K562 (cell line): ENCODE data around the gene IL4I1. TPM values are rescaled to one million over a fixed set of nuclear protein-coding genes. Genes with fewer than 3 reads are reported as not detected.

ENCODE experiments used
- ATAC-seq: fragments of 200-7000 bp; cut with Tn5 transposase; 3 replicates; pipeline ENCODE4 v1.9.1; 2020; ENCODE audit warnings: moderate library complexity
- BruUV-seq: library from RNA; stranded (reverse); fragments of 400-500 nt; replicated peaks from 2 replicates; lab custom pipeline; 2021; lab: Mats Ljungman, UMichigan
- CTCF ChIA-PET: fragments of 300-600 bp; formaldehyde crosslinking; extraction: SDS; loops from one replicate; lab custom pipeline; 2021; ENCODE audit warnings: low intra/inter-chr PET ratio; lab: Yijun Ruan, JAX
- POLR2A ChIA-PET: fragments of 300-600, 350-650 bp; sonication (Branson Sonifier 250); formaldehyde crosslinking; extraction: SDS; loops from one replicate; lab custom pipeline; 2021; ENCODE audit warnings: antibody characterized with exemption, inconsistent platforms; lab: Yijun Ruan, JAX
- DNase-seq, 4 experiments: peaks; one replicate each; pipeline versions ENCODE4 v3.0.0 to v3.0.0-alpha.2; 2011 to 2018; ENCODE audit warnings: low spot score in 3 of 4, mixed read lengths in 3 of 4; ENCODE audit errors: extremely low read depth in 1 of 4
- FAIRE-seq: peaks from 2 replicates; lab custom pipeline; 2011; peaks lifted over from hg19 to GRCh38; lab: Jason Lieb, UNC
- H2AFZ ChIP-seq: 2 replicates; pipeline ENCODE4 v1.6.0; 2011; ENCODE audit warnings: low read depth, low read length, control low read depth, inconsistent platforms
- H3K27ac ChIP-seq: fragments of 200-600 bp; 3 replicates; pipeline ENCODE4 v1.8.0; 2011; ENCODE audit warnings: low read depth, mild to moderate bottlenecking, control low read depth, inconsistent platforms, low read length, moderate library complexity, mixed read lengths; ENCODE audit errors: extremely low read depth
- H3K27me3 ChIP-seq, 2 experiments: fragments of 300-600 bp in 1 of 2; 2 replicates in 1 of 2; 3 replicates in 1 of 2; pipeline versions ENCODE4 v1.6.0 to v1.8.0; 2011; ENCODE audit warnings: inconsistent platforms in 2 of 2, low read length in 2 of 2, mild to moderate bottlenecking in 1 of 2, mixed read lengths in 1 of 2, moderate library complexity in 1 of 2; ENCODE audit not compliant: control insufficient read depth in 2 of 2, insufficient read depth in 2 of 2
- H3K36me3 ChIP-seq: fragments of 300-600 bp; 3 replicates; pipeline ENCODE4 v1.8.0; 2011; ENCODE audit warnings: mild to moderate bottlenecking, low read length, inconsistent platforms; ENCODE audit not compliant: control insufficient read depth, insufficient read depth
- H3K4me1 ChIP-seq, 2 experiments: fragments of 200-600 bp in 1 of 2; replicated peaks in 1 of 2; 2 replicates in 1 of 2; 3 replicates in 1 of 2; pipeline versions ENCODE4 v1.5.1 to v1.8.0; 2011; ENCODE audit warnings: inconsistent platforms in 2 of 2, low read length in 2 of 2, mild to moderate bottlenecking in 1 of 2, mixed read lengths in 1 of 2, moderate library complexity in 1 of 2; ENCODE audit not compliant: control insufficient read depth in 2 of 2, insufficient read depth in 2 of 2
- H3K4me2 ChIP-seq: 2 replicates; pipeline ENCODE4 v1.6.1; 2011; ENCODE audit warnings: low read length, control low read depth, inconsistent platforms, mixed read lengths; ENCODE audit not compliant: insufficient read depth
- H3K4me3 ChIP-seq: fragments of 200-600 bp; sonication (generic), shearing (Covaris generic); 2 replicates; pipeline ENCODE4 v1.5.1; 2016; ENCODE audit warnings: control low read depth, inconsistent platforms
- H3K79me2 ChIP-seq: fragments of 200-600 bp; 3 replicates; pipeline ENCODE4 v1.8.0; 2011; ENCODE audit warnings: low read length, inconsistent platforms; ENCODE audit not compliant: control insufficient read depth, insufficient read depth
- H3K9ac ChIP-seq, 2 experiments: 2 replicates each; pipeline versions ENCODE4 v1.6.0 to v1.6.1; 2011; ENCODE audit warnings: low read depth in 2 of 2, low read length in 2 of 2, control low read depth in 1 of 2, inconsistent platforms in 1 of 2, mild to moderate bottlenecking in 1 of 2, mixed read lengths in 1 of 2; ENCODE audit not compliant: insufficient read depth in 1 of 2
- H3K9me1 ChIP-seq: one replicate; pipeline ENCODE4 v1.6.0; 2011; ENCODE audit warnings: inconsistent platforms, mild to moderate bottlenecking, low read length, moderate library complexity; ENCODE audit not compliant: control insufficient read depth, insufficient read depth
- H3K9me3 ChIP-seq: replicated peaks from 2 replicates; pipeline ENCODE4 v1.5.1; 2011; ENCODE audit warnings: low read depth, low read length, inconsistent platforms; ENCODE audit not compliant: control insufficient read depth, insufficient read depth
- H4K20me1 ChIP-seq: replicated peaks from 2 replicates; pipeline ENCODE4 v1.6.1; 2011; ENCODE audit warnings: low read length, inconsistent platforms, mixed read lengths; ENCODE audit not compliant: control insufficient read depth, insufficient read depth
- CBX3 ChIP-seq, 2 experiments: IDR thresholded peaks; 1 replicate in 1 of 2; 2 replicates in 1 of 2; pipeline ENCODE4 v1.6.1; 2012; ENCODE audit warnings: inconsistent platforms in 2 of 2, low read length in 2 of 2, borderline replicate concordance in 1 of 2, control low read depth in 1 of 2
- CHD1 ChIP-seq: fragments of 200-600 bp; sonication (generic); IDR thresholded peaks from one replicate; pipeline ENCODE4 v1.6.1; 2012; ENCODE audit warnings: mild to moderate bottlenecking, moderate library complexity, low read length, inconsistent platforms
- FOSL1 ChIP-seq: fragments of 200-800 bp; sonication (Bioruptor generic); conservative IDR thresholded peaks from 2 replicates; pipeline ENCODE4 v1.6.1; 2016; ENCODE audit warnings: missing genetic modification characterization, missing compliant biosample characterization
- MECOM ChIP-seq: fragments of 250-450 bp; sonication (Bioruptor Pico); IDR thresholded peaks from 2 replicates; pipeline ENCODE4 v1.8.0; 2022; ENCODE audit warnings: inconsistent platforms
- MTA3 ChIP-seq: fragments of 450-650 bp; formaldehyde crosslinking; IDR thresholded peaks from 2 replicates; pipeline ENCODE4 v1.6.1; 2017; ENCODE audit warnings: mild to moderate bottlenecking, borderline replicate concordance
- NBN ChIP-seq: fragments of 450-650 bp; IDR thresholded peaks from 2 replicates; pipeline ENCODE4 v1.6.1; 2016; ENCODE audit warnings: low read depth, mild to moderate bottlenecking
- POLR2A ChIP-seq: fragments of 450-650 bp; conservative IDR thresholded peaks from 2 replicates; pipeline ENCODE4 v1.6.1; 2016
- POU5F1 ChIP-seq: fragments of 150-350 bp; IDR thresholded peaks from 2 replicates; pipeline ENCODE4 v1.6.1; 2014; ENCODE audit warnings: borderline replicate concordance, low read length, low read depth, mild to moderate bottlenecking; ENCODE audit not compliant: partially characterized antibody
- RBFOX2 ChIP-seq: fragments of 200-400 bp; formaldehyde crosslinking; IDR thresholded peaks from 2 replicates; pipeline ENCODE4 v1.6.1; 2017; ENCODE audit warnings: low read depth, mild to moderate bottlenecking, low read length, moderate library complexity
- RBM22 ChIP-seq: fragments of 200-400 bp; formaldehyde crosslinking; IDR thresholded peaks from 2 replicates; pipeline ENCODE4 v1.6.1; 2018; ENCODE audit warnings: low read length, low read depth; ENCODE audit not compliant: poor library complexity, severe bottlenecking
- SAFB ChIP-seq: fragments of 200-400 bp; formaldehyde crosslinking; IDR thresholded peaks from 2 replicates; pipeline ENCODE4 v1.6.1; 2017; ENCODE audit warnings: low read depth, low read length, borderline replicate concordance
- SMARCA5 ChIP-seq: fragments of 450-650 bp; IDR thresholded peaks from 2 replicates; pipeline ENCODE4 v1.6.1; 2016
- SUPT5H ChIP-seq: fragments of 450-650 bp; IDR thresholded peaks from 2 replicates; pipeline ENCODE4 v1.6.1; 2016
- ZBTB34 ChIP-seq: fragments of 250-450 bp; sonication (Bioruptor Pico); IDR thresholded peaks from 2 replicates; pipeline ENCODE4 v1.8.0; 2021; ENCODE audit warnings: mild to moderate bottlenecking, moderate library complexity
- ZNF3 ChIP-seq: fragments of 250-450 bp; sonication (Bioruptor Pico); IDR thresholded peaks from 2 replicates; pipeline ENCODE4 v1.5.0; 2021; ENCODE audit warnings: mild to moderate bottlenecking, moderate library complexity
- ZNF444 ChIP-seq: fragments of 250-450 bp; sonication (Bioruptor Pico); IDR thresholded peaks from 2 replicates; pipeline ENCODE4 v1.4.0; 2020; ENCODE audit warnings: mild to moderate bottlenecking, moderate library complexity
- ZNF561 ChIP-seq: fragments of 450-650 bp; formaldehyde crosslinking; conservative IDR thresholded peaks from 2 replicates; pipeline ENCODE4 v1.4.0; 2020; ENCODE audit warnings: mild to moderate bottlenecking, moderate library complexity
- ZNF57 ChIP-seq: fragments of 450-650 bp; formaldehyde crosslinking; IDR thresholded peaks from 2 replicates; pipeline ENCODE4 v1.4.0; 2020; ENCODE audit warnings: mild to moderate bottlenecking, moderate library complexity
- WGBS: fragments of 100-300 bp; shearing (Covaris generic); methylation state at CpG from one replicate; pipeline ENCODE4 v1.1.6; 2016; ENCODE audit warnings: low coverage, mixed read lengths; ENCODE audit not compliant: insufficient coverage; ENCODE audit errors: missing lambda C conversion rate; 5-methylcytosine and 5-hydroxymethylcytosine counted together
- in situ Hi-C: fragments of 300-500 bp; cut with MboI; formaldehyde crosslinking; loops from 4 replicates; pipeline ENCODE4 v1.15.0; 2018; ENCODE audit warnings: inconsistent platforms, mixed read lengths
- intact Hi-C: fragments of 100-400 bp; cut with micrococcal nuclease; formaldehyde crosslinking; loops from 2 replicates; pipeline ENCODE4 v1.14.2; 2022
- polyA plus RNA-seq, 8 experiments: library from polyadenylated mRNA; depleted of rRNA in 4 of 8; stranded (reverse) in 5 of 8; unstranded in 3 of 8; fragments of >200 nt; fragmentation: Nextera tagmentation in 2 of 8; fragmentation: Illumina TruSeq in 1 of 8; extraction: Ambion mirVana in 2 of 8; extraction: Trizol in 1 of 8; gene quantifications; 2 replicates each; pipeline versions ENCODE4 v1.2.1 to v1.2.3, GENCODE V29; 2011 to 2014; ENCODE audit warnings: inconsistent platforms in 1 of 8, missing spikeins in 1 of 8
- total RNA-seq, 7 experiments: library from RNA; depleted of rRNA in 6 of 7; stranded (reverse); fragments of >200 nt in 6 of 7; fragmentation: Illumina TruSeq in 2 of 7; extraction: Trizol in 2 of 7; gene quantifications; 2 replicates each; pipeline versions ENCODE4 v1.2.1 to v1.2.3, GENCODE V29; 2011 to 2021; ENCODE audit warnings: low replicate concordance in 1 of 7
- TF ChIP-seq, protein P1 (sequence below): fragments of 450-650 bp; IDR thresholded peaks from 2 replicates; pipeline ENCODE4 v1.6.1; 2016; ENCODE audit warnings: low read depth, mild to moderate bottlenecking, moderate library complexity
- TF ChIP-seq, protein P2 (sequence below): fragments of 450-650 bp; formaldehyde crosslinking; IDR thresholded peaks from 2 replicates; pipeline ENCODE4 v1.4.0; 2022; ENCODE audit warnings: missing genetic modification characterization
- TF ChIP-seq, protein P3 (sequence below): IDR thresholded peaks from 2 replicates; pipeline ENCODE4 v1.6.1; 2011; ENCODE audit not compliant: insufficient read length; ENCODE audit errors: extremely low read depth

Gene IL4I1
- total and polyA plus RNA-seq, 9 of the 15 experiments (the other 6 are each of a cell fraction or from before 2014, with no cell fraction given) = 0.06 to 0.95 (median 0.43) TPM; not detected in 2

GRCh38 chr19:49861107-49861506, 35.6 kb downstream of the IL4I1 start:
- in situ Hi-C loops = no loop called here
- Histone ChIP-seq H3K4me1 (peaks cover 13 to 80% of the 10 kb centered on the region in 2 experiments; a peak in 4 of 5 replicates), H3K4me3 (no peak overlapping the region), H3K27ac (no peak overlapping the region), H3K79me2 (peaks cover 28% of the 10 kb centered on the region), H3K9ac (peak overlapping the region in 1 of 2 experiments; percentile 19; a peak in 2 of 4 replicates), H3K4me2 (no peak overlapping the region), H3K9me3 (no peaks in the 10 kb centered on the region), H4K20me1 (peaks cover 24% of the 10 kb centered on the region; the same call in 1 of the 2 replicates), H3K36me3 (peaks cover 87% of the 10 kb centered on the region), H2AFZ (no peak overlapping the region), H3K27me3 (no peaks in the 10 kb centered on the region), H3K9me1 (peaks cover 4% of the 10 kb centered on the region)
- WGBS = 75% methylated on average over 12 of the region's 13 CpGs
- ATAC-seq = no peak
- DNase-seq = no peak
- ChIA-PET POLR2A (interaction anchor here (0.5 to 1.3 kb wide), 2 partner anchors 9 to 336 kb away, joined by 3 to 6 read pairs; no protein-coding TSS in a partner anchor), CTCF (no interaction called here)
- no peak for FAIRE-seq
- intact Hi-C loops = no loop called here
- BruUV-seq = no TSS peak
- TF ChIP-seq ZNF57 (no peak), RBM22 (peak; percentile 8), ZNF561 (CRISPR knock-in tag) (no peak), FOSL1 (tag) (no peak), ZNF444 (CRISPR knock-in tag) (no peak), RBFOX2 (0 out of 2 replicates have a peak, but pooled peaks have one; percentile 14), POLR2A (peak; percentile 1), CHD1 (no peak), NBN (no peak), ZBTB34 (CRISPR knock-in tag) (no peak), SAFB (no peak), SUPT5H (0 out of 2 replicates have a peak, but pooled peaks have one; percentile 19), CBX3 (IDR thresholded peaks at IDR 0.05; ENCODE audit: borderline replicate concordance in 1 of 2, low read length in 2 of 2) (no peak), ZNF3 (CRISPR knock-in tag) (no peak), POU5F1 (no peak), MECOM (CRISPR knock-in tag) (no peak), SMARCA5 (no peak), MTA3 (no peak)
- TF ChIP-seq, protein P1, sequence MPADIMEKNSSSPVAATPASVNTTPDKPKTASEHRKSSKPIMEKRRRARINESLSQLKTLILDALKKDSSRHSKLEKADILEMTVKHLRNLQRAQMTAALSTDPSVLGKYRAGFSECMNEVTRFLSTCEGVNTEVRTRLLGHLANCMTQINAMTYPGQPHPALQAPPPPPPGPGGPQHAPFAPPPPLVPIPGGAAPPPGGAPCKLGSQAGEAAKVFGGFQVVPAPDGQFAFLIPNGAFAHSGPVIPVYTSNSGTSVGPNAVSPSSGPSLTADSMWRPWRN = no peak
- TF ChIP-seq, protein P2, sequence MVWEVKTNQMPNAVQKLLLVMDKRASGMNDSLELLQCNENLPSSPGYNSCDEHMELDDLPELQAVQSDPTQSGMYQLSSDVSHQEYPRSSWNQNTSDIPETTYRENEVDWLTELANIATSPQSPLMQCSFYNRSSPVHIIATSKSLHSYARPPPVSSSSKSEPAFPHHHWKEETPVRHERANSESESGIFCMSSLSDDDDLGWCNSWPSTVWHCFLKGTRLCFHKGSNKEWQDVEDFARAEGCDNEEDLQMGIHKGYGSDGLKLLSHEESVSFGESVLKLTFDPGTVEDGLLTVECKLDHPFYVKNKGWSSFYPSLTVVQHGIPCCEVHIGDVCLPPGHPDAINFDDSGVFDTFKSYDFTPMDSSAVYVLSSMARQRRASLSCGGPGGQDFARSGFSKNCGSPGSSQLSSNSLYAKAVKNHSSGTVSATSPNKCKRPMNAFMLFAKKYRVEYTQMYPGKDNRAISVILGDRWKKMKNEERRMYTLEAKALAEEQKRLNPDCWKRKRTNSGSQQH (CRISPR knock-in tag) = no peak
- TF ChIP-seq, protein P3, sequence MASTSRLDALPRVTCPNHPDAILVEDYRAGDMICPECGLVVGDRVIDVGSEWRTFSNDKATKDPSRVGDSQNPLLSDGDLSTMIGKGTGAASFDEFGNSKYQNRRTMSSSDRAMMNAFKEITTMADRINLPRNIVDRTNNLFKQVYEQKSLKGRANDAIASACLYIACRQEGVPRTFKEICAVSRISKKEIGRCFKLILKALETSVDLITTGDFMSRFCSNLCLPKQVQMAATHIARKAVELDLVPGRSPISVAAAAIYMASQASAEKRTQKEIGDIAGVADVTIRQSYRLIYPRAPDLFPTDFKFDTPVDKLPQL = no peak
